Ishikawa (cell line): ENCODE results near the gene DST.

Experiments
- CEBPB ChIP-seq: IDR thresholded peaks from 2 replicates; pipeline ENCODE4 v1.6.1; 2012
- CREB1 ChIP-seq: IDR thresholded peaks from 2 replicates; pipeline ENCODE4 v1.6.1; 2012; ENCODE audit warnings: low read depth
- EP300 ChIP-seq: IDR thresholded peaks from 2 replicates; pipeline ENCODE4 v1.6.1; 2012; ENCODE audit warnings: borderline replicate concordance
- MAX ChIP-seq: IDR thresholded peaks from 2 replicates; pipeline ENCODE4 v1.6.1; 2012
- TAF1 ChIP-seq: IDR thresholded peaks from 2 replicates; pipeline ENCODE4 v1.6.1; 2012; ENCODE audit warnings: low read depth, mild to moderate bottlenecking
- YY1 ChIP-seq: IDR thresholded peaks from 2 replicates; pipeline ENCODE4 v1.6.1; 2012; ENCODE audit warnings: low read depth

DNA sequence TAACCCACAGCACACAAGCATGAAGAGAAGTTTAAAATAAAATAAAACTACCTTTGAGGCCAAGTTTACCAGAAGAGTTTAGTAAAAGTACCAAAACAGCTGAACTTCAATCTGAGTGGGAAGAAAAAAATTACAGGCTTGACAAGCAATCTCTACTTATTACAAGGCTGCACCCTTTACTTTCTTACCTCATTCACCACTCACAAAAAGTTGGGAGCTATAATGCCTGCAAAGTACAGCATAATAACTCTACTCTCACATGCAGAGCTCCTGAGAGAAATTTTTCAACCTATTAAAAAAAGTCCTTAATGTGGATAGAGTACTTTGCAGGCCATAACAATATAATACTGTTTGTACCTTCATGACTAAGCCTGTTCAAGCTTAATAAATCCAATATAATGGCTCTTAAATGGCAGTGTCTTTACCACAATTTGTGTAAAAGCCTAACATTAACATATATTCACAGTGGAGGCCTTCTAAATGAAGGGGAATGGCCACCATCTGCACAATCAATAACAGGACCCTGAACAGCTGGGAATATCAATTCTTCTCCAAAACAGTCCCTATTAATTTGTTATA lies 103.1 kb downstream of the DST start:
- no peak for TF ChIP-seq TAF1
- TF ChIP-seq YY1: no peak
- no peak for TF ChIP-seq MAX
- no peak for TF ChIP-seq CREB1
- no peak for TF ChIP-seq EP300
- TF ChIP-seq CEBPB: no peak
